ENCODE measurements around the gene SDC4. TPM values are rescaled to one million over a fixed set of nuclear protein-coding genes. Genes with fewer than 3 reads are reported as not detected.

Gene SDC4
- total RNA-seq, 2 experiments from 2014 or later = 21.1 to 22.0 TPM

DNA sequence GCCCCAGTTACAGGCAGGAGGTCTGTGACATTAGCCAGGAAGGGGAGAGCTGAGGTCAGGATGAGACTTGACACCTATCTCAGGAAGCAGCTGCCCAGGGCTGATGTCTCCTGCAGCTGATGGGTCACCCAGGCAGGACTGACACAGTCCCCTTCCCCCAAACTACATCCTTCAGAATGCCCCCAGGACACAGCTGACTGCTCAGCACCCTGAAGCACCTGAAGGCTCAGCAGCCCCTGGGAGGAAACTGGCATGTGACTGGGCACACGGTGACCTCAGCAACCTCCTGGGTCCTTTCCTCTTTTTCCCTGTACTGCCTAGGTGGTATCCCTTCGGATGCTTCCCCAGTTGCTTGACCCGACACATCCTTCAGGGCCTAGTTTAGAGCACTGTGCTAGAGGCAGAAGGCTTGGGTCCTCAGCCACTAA is 1.9 kb downstream of the SDC4 start:
- ATAC-seq = peak; percentile 20
- peaks cover 46% of the 10 kb centered on the region for H3K4me1 Mint-ChIP-seq (ENCODE audit: low read depth)
- ChIA-PET POLR2A (interaction anchor here (0.6 to 3.9 kb wide), 7 partner anchors 10 to 174 kb away, joined by 3 to 21 read pairs (median 4); partner anchors contain the start of genes PIGT and SYS1), CTCF (interaction anchor here (1.1 to 4.5 kb wide), 7 partner anchors 11 to 425 kb away, joined by 4 to 20 read pairs (median 5); partner anchors contain the start of gene SYS1)
- no peaks in the 10 kb centered on the region for H3K9me3 Mint-ChIP-seq
- DNase-seq = peak; percentile 24
- H3K27ac Mint-ChIP-seq = no peak overlapping the region
- H3K4me3 Mint-ChIP-seq = peak overlapping the region; percentile 79
- peaks cover 8% of the 10 kb centered on the region for H3K36me3 Mint-ChIP-seq (ENCODE audit: low read depth)
- intact Hi-C loops (cut with micrococcal nuclease) = no loop called here
- peaks cover 2% of the 10 kb centered on the region for H3K27me3 Mint-ChIP-seq
- TF ChIP-seq, protein P1, sequence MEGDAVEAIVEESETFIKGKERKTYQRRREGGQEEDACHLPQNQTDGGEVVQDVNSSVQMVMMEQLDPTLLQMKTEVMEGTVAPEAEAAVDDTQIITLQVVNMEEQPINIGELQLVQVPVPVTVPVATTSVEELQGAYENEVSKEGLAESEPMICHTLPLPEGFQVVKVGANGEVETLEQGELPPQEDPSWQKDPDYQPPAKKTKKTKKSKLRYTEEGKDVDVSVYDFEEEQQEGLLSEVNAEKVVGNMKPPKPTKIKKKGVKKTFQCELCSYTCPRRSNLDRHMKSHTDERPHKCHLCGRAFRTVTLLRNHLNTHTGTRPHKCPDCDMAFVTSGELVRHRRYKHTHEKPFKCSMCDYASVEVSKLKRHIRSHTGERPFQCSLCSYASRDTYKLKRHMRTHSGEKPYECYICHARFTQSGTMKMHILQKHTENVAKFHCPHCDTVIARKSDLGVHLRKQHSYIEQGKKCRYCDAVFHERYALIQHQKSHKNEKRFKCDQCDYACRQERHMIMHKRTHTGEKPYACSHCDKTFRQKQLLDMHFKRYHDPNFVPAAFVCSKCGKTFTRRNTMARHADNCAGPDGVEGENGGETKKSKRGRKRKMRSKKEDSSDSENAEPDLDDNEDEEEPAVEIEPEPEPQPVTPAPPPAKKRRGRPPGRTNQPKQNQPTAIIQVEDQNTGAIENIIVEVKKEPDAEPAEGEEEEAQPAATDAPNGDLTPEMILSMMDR (IDR thresholded peaks at IDR 0.05) = no peak

DNA sequence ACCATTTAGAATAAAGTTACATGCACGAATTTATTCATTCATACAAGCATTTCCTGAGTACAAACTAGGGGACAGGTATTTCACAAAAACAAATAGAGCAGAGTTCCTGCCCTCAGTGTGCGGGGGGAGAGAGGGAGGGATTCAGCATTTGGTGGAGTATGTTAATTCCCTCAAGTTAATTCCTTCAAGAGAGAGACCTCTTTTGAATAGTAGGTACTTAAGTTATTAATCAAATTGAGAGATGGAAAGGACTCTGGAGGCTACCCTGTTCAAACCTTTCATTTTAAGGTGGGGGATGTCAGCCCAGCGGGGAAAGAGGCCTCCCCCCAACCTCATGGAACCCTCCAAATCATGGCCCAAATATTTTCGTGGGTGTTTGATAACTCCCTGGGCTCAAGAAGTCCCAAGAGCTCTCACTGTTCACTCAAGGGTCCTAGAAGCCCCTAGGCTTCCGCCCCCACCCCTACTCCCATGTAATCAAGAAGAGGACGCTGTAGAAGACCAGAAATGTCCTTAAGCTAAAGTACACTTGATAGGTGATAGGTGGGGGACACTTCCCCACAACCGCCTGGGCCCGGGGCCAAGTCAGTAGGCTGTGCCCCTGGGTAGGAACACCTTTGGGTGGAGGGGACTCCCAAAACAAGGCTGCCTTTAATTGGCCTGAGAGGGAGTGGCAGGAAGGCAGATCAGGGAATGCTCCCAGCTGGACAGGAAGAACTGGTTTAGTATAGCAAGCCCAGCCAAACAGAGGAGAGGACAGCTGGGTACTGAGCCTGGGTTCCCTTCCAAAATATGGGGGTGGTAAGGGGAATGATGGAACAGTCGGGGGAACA is 2.9 kb downstream of the SDC4 start:
- TF ChIP-seq, protein P1 (IDR thresholded peaks at IDR 0.05) = no peak
- peak overlapping the region; percentile 79 for H3K4me3 Mint-ChIP-seq
- ChIA-PET POLR2A (interaction anchor here (0.7 to 3.9 kb wide), 3 partner anchors 9 to 179 kb away, joined by 3 to 20 read pairs (median 5); no protein-coding TSS in a partner anchor), CTCF (interaction anchor here (1.5 to 4.5 kb wide), 3 partner anchors 10 to 92 kb away, joined by 4 to 20 read pairs (median 12); no protein-coding TSS in a partner anchor)
- DNase-seq = no peak
- no peak overlapping the region for H3K27ac Mint-ChIP-seq
- peaks cover 46% of the 10 kb centered on the region for H3K4me1 Mint-ChIP-seq (ENCODE audit: low read depth)
- no peak for ATAC-seq
- no peaks in the 10 kb centered on the region for H3K9me3 Mint-ChIP-seq
- intact Hi-C loops (cut with micrococcal nuclease) = no loop called here
- peaks cover 2% of the 10 kb centered on the region for H3K27me3 Mint-ChIP-seq
- H3K36me3 Mint-ChIP-seq (ENCODE audit: low read depth) = peaks cover 9% of the 10 kb centered on the region

GRCh38 chr20:45344168-45344860 is 3.9 kb downstream of the SDC4 start:
- Mint-ChIP-seq H3K27ac (no peak overlapping the region), H3K9me3 (no peaks in the 10 kb centered on the region), H3K27me3 (peaks cover 2% of the 10 kb centered on the region), H3K4me1 (ENCODE audit: low read depth) (peaks cover 44% of the 10 kb centered on the region), H3K36me3 (ENCODE audit: low read depth) (peaks cover 12% of the 10 kb centered on the region), H3K4me3 (no peak overlapping the region)
- DNase-seq (peak; percentile 30), ATAC-seq (no peak)
- TF ChIP-seq, protein P1 (IDR thresholded peaks at IDR 0.05) = no peak
- ChIA-PET POLR2A (no interaction called here), CTCF (interaction anchor here (1.0 to 1.1 kb wide), 2 partner anchors 19 to 54 kb away, joined by 3 to 4 read pairs; partner anchors contain the start of gene SYS1)
- intact Hi-C loops (cut with micrococcal nuclease) = no loop called here

DNA sequence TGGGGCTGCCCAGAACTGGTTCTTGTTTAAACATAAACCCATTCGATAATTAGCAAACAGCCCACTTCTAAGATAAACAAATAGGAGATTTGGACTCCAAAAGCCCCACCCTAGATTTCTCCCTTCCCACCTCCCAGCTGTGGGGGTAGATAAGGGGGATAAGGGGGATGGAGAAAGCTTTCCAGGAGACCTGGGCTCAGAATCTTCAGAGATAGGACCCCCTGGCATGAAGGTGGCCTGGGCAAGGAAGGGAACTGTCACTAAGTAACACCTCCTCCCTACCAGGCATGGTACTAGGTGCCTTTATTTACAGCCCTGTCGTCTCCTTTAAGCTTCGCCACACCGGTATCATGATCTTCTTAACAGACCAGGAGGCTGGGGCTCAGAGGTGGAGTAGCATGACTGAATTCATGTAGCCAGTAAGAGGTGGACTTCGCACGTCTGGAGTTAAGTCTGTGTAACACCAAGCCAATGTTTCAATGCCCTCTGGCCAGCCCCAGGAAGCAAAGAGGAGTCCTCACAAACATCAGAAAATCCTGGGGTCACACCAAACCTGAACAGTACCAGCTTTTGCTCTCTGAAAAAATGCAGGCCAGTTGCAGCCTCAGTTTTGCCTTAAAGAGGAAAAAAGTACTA is 4.6 kb downstream of the SDC4 start:
- Mint-ChIP-seq H3K9me3 (no peaks in the 10 kb centered on the region), H3K36me3 (ENCODE audit: low read depth) (peaks cover 13% of the 10 kb centered on the region), H3K27ac (no peak overlapping the region), H3K4me1 (ENCODE audit: low read depth) (peaks cover 44% of the 10 kb centered on the region), H3K4me3 (no peak overlapping the region), H3K27me3 (peaks cover 2% of the 10 kb centered on the region)
- ATAC-seq (no peak), DNase-seq (no peak)
- ChIA-PET CTCF (interaction anchor here (1.0 to 1.1 kb wide), 2 partner anchors 20 to 53 kb away, joined by 3 to 4 read pairs; partner anchors contain the start of gene SYS1), POLR2A (no interaction called here)
- intact Hi-C loops (cut with micrococcal nuclease) = no loop called here
- TF ChIP-seq, protein P1 (IDR thresholded peaks at IDR 0.05) = no peak

Measured in activated CD8-positive, alpha-beta T cell treated with anti-CD3 and anti-CD28 coated beads for 36 hours (primary cell).